IMR-90 (cell line): Measurements from ENCODE around the gene COX11. TPM values are rescaled to one million over a fixed set of nuclear protein-coding genes. Genes with fewer than 3 reads are reported as not detected.

Experiments used
- ATAC-seq: fragments of 200-7000 bp; cut with Tn5 transposase; 2 replicates; pipeline ENCODE4 v1.9.1; 2020; ENCODE audit warnings: low read depth, mild to moderate bottlenecking, moderate library complexity
- BruUV-seq: library from RNA; stranded (reverse); fragments of 400-500 nt; replicated peaks from 2 replicates; lab custom pipeline; 2021; lab: Mats Ljungman, UMichigan
- CTCF ChIA-PET: fragments of 300-600 bp; formaldehyde crosslinking; extraction: SDS; loops from one replicate; lab custom pipeline; 2021; ENCODE audit warnings: antibody characterized with exemption; lab: Yijun Ruan, JAX
- POLR2A ChIA-PET: fragments of 300-600 bp; sonication (Branson Sonifier 250); formaldehyde crosslinking; loops from one replicate; lab custom pipeline; 2022; ENCODE audit warnings: antibody characterized with exemption; ENCODE audit not compliant: unreplicated experiment; lab: Charles Lee
- DNase-seq: peaks from one replicate; pipeline ENCODE4 v3.0.0; 2013
- H2AFZ ChIP-seq: replicated peaks from 2 replicates; pipeline ENCODE3; 2013; ENCODE audit warnings: low read length, mild to moderate bottlenecking; ENCODE audit not compliant: poor library complexity
- H2AK5ac ChIP-seq: 2 replicates; pipeline ENCODE4 v1.6.1; 2013; ENCODE audit warnings: low read depth, low read length, inconsistent platforms
- H2AK9ac ChIP-seq: replicated peaks from 2 replicates; pipeline ENCODE3; 2013; ENCODE audit warnings: mild to moderate bottlenecking, low read depth, low read length, moderate library complexity; ENCODE audit not compliant: poor library complexity
- H2BK120ac ChIP-seq: 2 replicates; pipeline ENCODE4 v1.6.1; 2013; ENCODE audit warnings: low read depth, low read length, inconsistent platforms
- H2BK15ac ChIP-seq: 3 replicates; pipeline ENCODE4 v1.6.1; 2013; ENCODE audit warnings: low read depth, low read length, inconsistent platforms
- H2BK20ac ChIP-seq: 2 replicates; pipeline ENCODE4 v1.6.1; 2013; ENCODE audit warnings: low read depth, mild to moderate bottlenecking, inconsistent platforms, low read length, moderate library complexity
- H2BK5ac ChIP-seq: 2 replicates; pipeline ENCODE4 v1.6.1; 2013; ENCODE audit warnings: mild to moderate bottlenecking, low read depth, low read length, inconsistent platforms; ENCODE audit not compliant: poor library complexity, severe bottlenecking
- H3K14ac ChIP-seq: replicated peaks from 2 replicates; pipeline ENCODE4 v1.6.1; 2013; ENCODE audit warnings: low read depth, low read length, inconsistent platforms
- H3K18ac ChIP-seq: 2 replicates; pipeline ENCODE4 v1.6.1; 2013; ENCODE audit warnings: low read depth, low read length, control low read depth
- H3K23ac ChIP-seq: 2 replicates; pipeline ENCODE4 v1.6.1; 2013; ENCODE audit warnings: low read depth, low read length, inconsistent platforms
- H3K27ac ChIP-seq: 2 replicates; pipeline ENCODE4 v1.5.1; 2013; ENCODE audit warnings: mild to moderate bottlenecking, control low read depth, low read length; ENCODE audit not compliant: insufficient read depth
- H3K27me3 ChIP-seq: 2 replicates; pipeline ENCODE4 v1.6.1; 2013; ENCODE audit warnings: low read length; ENCODE audit not compliant: control insufficient read depth, insufficient read depth
- H3K36me3 ChIP-seq: 2 replicates; pipeline ENCODE4 v1.6.1; 2013; ENCODE audit warnings: low read length, mixed read lengths; ENCODE audit not compliant: control insufficient read depth, insufficient read depth
- H3K4ac ChIP-seq: 2 replicates; pipeline ENCODE4 v1.6.1; 2013; ENCODE audit warnings: low read depth, low read length, inconsistent platforms
- H3K4me1 ChIP-seq: 2 replicates; pipeline ENCODE4 v1.6.1; 2013; ENCODE audit warnings: low read length, mixed read lengths; ENCODE audit not compliant: control insufficient read depth, insufficient read depth
- H3K4me2 ChIP-seq: 2 replicates; pipeline ENCODE4 v1.6.1; 2013; ENCODE audit warnings: low read depth, mild to moderate bottlenecking, control low read depth, low read length, moderate library complexity
- H3K4me3 ChIP-seq: 2 replicates; pipeline ENCODE4 v1.5.1; 2013; ENCODE audit warnings: low read depth, mild to moderate bottlenecking, control low read depth, low read length, moderate library complexity; ENCODE audit not compliant: insufficient read depth
- H3K56ac ChIP-seq: 2 replicates; pipeline ENCODE4 v1.6.1; 2013; ENCODE audit warnings: low read length, inconsistent platforms; ENCODE audit not compliant: insufficient read depth; ENCODE audit errors: extremely low read depth
- H3K79me1 ChIP-seq, 2 experiments: 2 replicates each; pipeline ENCODE4 v1.6.1; 2013; ENCODE audit warnings: low read length in 2 of 2, inconsistent platforms in 1 of 2, low read depth in 1 of 2
- H3K9ac ChIP-seq: 2 replicates; pipeline ENCODE4 v1.6.1; 2013; ENCODE audit warnings: low read depth, low read length, control low read depth
- H3K9me1 ChIP-seq: 2 replicates; pipeline ENCODE4 v1.6.1; 2013; ENCODE audit warnings: low read length, inconsistent platforms; ENCODE audit not compliant: insufficient read depth
- H3K9me3 ChIP-seq: 2 replicates; pipeline ENCODE4 v1.6.1; 2013; ENCODE audit warnings: low read length; ENCODE audit not compliant: control insufficient read depth, insufficient read depth
- H4K20me1 ChIP-seq: 2 replicates; pipeline ENCODE4 v1.6.1; 2013; ENCODE audit warnings: low read length, inconsistent platforms; ENCODE audit not compliant: insufficient read depth
- H4K5ac ChIP-seq: 2 replicates; pipeline ENCODE4 v1.6.1; 2013; ENCODE audit warnings: mild to moderate bottlenecking, low read depth, low read length, control low read depth
- H4K8ac ChIP-seq, 2 experiments: 2 replicates each; pipeline ENCODE4 v1.6.1; 2013; ENCODE audit warnings: low read depth in 2 of 2, low read length in 2 of 2, control low read depth in 1 of 2, inconsistent platforms in 1 of 2
- H4K91ac ChIP-seq: 2 replicates; pipeline ENCODE4 v1.6.1; 2013; ENCODE audit warnings: low read depth, low read length, inconsistent platforms; ENCODE audit not compliant: insufficient read depth
- BHLHE40 ChIP-seq: fragments of 150-350 bp; IDR thresholded peaks from 2 replicates; pipeline ENCODE4 v1.6.1; 2016; ENCODE audit warnings: mild to moderate bottlenecking, low read depth, low read length
- CEBPB ChIP-seq: IDR thresholded peaks from 2 replicates; pipeline ENCODE4 v1.6.1; 2012; ENCODE audit warnings: low read depth, low read length, improper control_type of control experiment
- CHD1 ChIP-seq: IDR thresholded peaks from 2 replicates; pipeline ENCODE4 v1.6.1; 2012; ENCODE audit warnings: low read depth, low read length, improper control_type of control experiment
- FOS ChIP-seq: fragments of 150-350 bp; IDR thresholded peaks from 2 replicates; pipeline ENCODE4 v1.6.1; 2016; ENCODE audit warnings: low read depth, low read length
- MAFK ChIP-seq: IDR thresholded peaks from 2 replicates; pipeline ENCODE4 v1.6.1; 2012; ENCODE audit warnings: low read depth, low read length, improper control_type of control experiment
- MAZ ChIP-seq: IDR thresholded peaks from 2 replicates; pipeline ENCODE4 v1.6.1; 2012; ENCODE audit warnings: low read depth, mild to moderate bottlenecking, low read length, improper control_type of control experiment, moderate library complexity, borderline replicate concordance
- MXI1 ChIP-seq: IDR thresholded peaks from 2 replicates; pipeline ENCODE4 v1.6.1; 2012; ENCODE audit warnings: low read depth, mild to moderate bottlenecking, low read length, moderate library complexity, borderline replicate concordance
- NFE2L2 ChIP-seq: fragments of 150-350 bp; IDR thresholded peaks from 2 replicates; pipeline ENCODE4 v1.6.1; 2016; ENCODE audit warnings: low read depth, mild to moderate bottlenecking, low read length
- POLR2A ChIP-seq: IDR thresholded peaks from 2 replicates; pipeline ENCODE4 v1.6.1; 2012; ENCODE audit warnings: mild to moderate bottlenecking, low read depth, low read length
- RAD21 ChIP-seq: IDR thresholded peaks from 2 replicates; pipeline ENCODE4 v1.6.1; 2012; ENCODE audit warnings: low read length, improper control_type of control experiment
- RCOR1 ChIP-seq: IDR thresholded peaks from 2 replicates; pipeline ENCODE4 v1.6.1; 2012; ENCODE audit warnings: mild to moderate bottlenecking, low read length, improper control_type of control experiment; ENCODE audit not compliant: insufficient replicate concordance
- RFX5 ChIP-seq: IDR thresholded peaks from 2 replicates; pipeline ENCODE4 v1.8.0; 2012; ENCODE audit warnings: low read depth, mild to moderate bottlenecking, low read length, moderate library complexity
- SMC3 ChIP-seq: fragments of 150-350 bp; IDR thresholded peaks from 2 replicates; pipeline ENCODE4 v1.6.1; 2016; ENCODE audit warnings: low read depth, mild to moderate bottlenecking, antibody characterized with exemption, low read length, moderate library complexity
- WGBS, 2 experiments: methylation state at CpG; one replicate each; pipeline versions ENCODE4 v1.1.5 to v1.1.7; 2013; ENCODE audit warnings: missing lambda C conversion rate in 2 of 2; ENCODE audit not compliant: insufficient read length in 1 of 2; ENCODE audit errors: extremely low coverage in 2 of 2; 5-methylcytosine and 5-hydroxymethylcytosine counted together
- dilution Hi-C: fragments of 300-500 bp; cut with HindIII; formaldehyde crosslinking; loops from one replicate; pipeline ENCODE4 v1.14.3; 2018; ENCODE audit warnings: low sequenced_read_pairs; ENCODE audit not compliant: unreplicated experiment
- in situ Hi-C: fragments of 300-500 bp; cut with MboI; formaldehyde crosslinking; loops from 3 replicates; pipeline ENCODE4 v1.14.3; 2019; ENCODE audit warnings: low sequenced_read_pairs, inconsistent platforms, mixed read lengths
- intact Hi-C: fragments of 100-400 bp; cut with micrococcal nuclease; formaldehyde crosslinking; loops from 2 replicates; pipeline ENCODE4 v1.10.0; 2022
- polyA plus RNA-seq, 3 experiments: library from polyadenylated mRNA; depleted of rRNA; stranded (reverse); fragments of >200 nt; gene quantifications; 2 replicates each; pipeline ENCODE4 v1.2.3, GENCODE V29; 2012; ENCODE audit warnings: low replicate concordance in 1 of 3
- total RNA-seq: library from RNA; depleted of rRNA; stranded (reverse); fragments of >200 nt; gene quantifications from 2 replicates; pipeline ENCODE4 v1.2.3, GENCODE V29; 2012
- TF ChIP-seq, protein P1 (sequence below): conservative IDR thresholded peaks from 2 replicates; pipeline ENCODE4 v1.5.1; 2012; ENCODE audit warnings: mild to moderate bottlenecking, low read depth, low read length, improper control_type of control experiment
- TF ChIP-seq, protein P2 (sequence below): fragments of 150-350 bp; IDR thresholded peaks from 2 replicates; pipeline ENCODE4 v1.6.1; 2016; ENCODE audit warnings: low read depth, mild to moderate bottlenecking, low read length, moderate library complexity, borderline replicate concordance
- TF ChIP-seq, protein P3 (sequence below): fragments of 150-350 bp; IDR thresholded peaks from 2 replicates; pipeline ENCODE4 v1.6.1; 2017; ENCODE audit warnings: mild to moderate bottlenecking, antibody characterized with exemption, low read length, low read depth

COX11 gene
- total and polyA plus RNA-seq, 2 of the 4 experiments (the other 2 are of a cell fraction) = 23.6 to 29.4 TPM

DNA sequence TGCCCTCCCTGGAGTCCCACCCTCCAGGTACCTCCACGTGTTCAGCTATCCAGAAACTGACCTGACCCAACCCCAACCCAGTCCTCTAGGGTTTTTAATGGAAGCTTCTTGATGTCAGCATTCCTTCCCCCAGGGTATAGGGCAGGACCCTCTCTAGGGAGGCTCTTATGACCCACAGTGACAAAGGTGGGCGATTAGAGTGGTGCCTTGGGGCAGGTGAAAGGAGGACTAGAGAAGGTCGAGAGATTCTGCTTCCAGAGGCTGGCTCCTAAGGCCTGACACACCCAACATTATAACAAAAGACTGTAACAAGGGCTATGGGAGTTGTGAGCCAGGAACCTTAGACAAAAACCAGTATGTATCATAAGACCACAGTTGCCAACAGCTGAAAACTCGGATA lies 17.2 kb downstream of the COX11 start:
- Histone ChIP-seq H3K4me3 (no peak overlapping the region), H4K20me1 (peaks cover 4% of the 10 kb centered on the region; the same call in 1 of the 2 replicates), H3K79me1 (no peaks in the 10 kb centered on the region; a peak in 1 of 4 replicates), H2AK9ac (no peak overlapping the region), H3K14ac (no peak overlapping the region), H2BK15ac (no peak overlapping the region), H3K27me3 (peaks cover 3% of the 10 kb centered on the region; the same call in 1 of the 2 replicates), H3K4me1 (peaks cover 8% of the 10 kb centered on the region), H3K18ac (no peak overlapping the region), H2AK5ac (no peak overlapping the region), H3K9ac (no peak overlapping the region), H3K27ac (no peak overlapping the region), H3K4ac (no peak overlapping the region), H2BK120ac (no peak overlapping the region), H3K36me3 (peaks cover 16% of the 10 kb centered on the region; the same call in 1 of the 2 replicates), H3K56ac (no peak overlapping the region), H4K8ac (no peak overlapping the region), H3K4me2 (no peak overlapping the region), H2AFZ (no peak overlapping the region), H2BK5ac (no peak overlapping the region), H4K5ac (no peak overlapping the region), H4K91ac (no peak overlapping the region), H3K9me1 (peaks cover 5% of the 10 kb centered on the region; the same call in 1 of the 2 replicates), H3K23ac (no peak overlapping the region), H3K9me3 (no peaks in the 10 kb centered on the region), H2BK20ac (no peak overlapping the region)
- in situ Hi-C loops = no loop called here
- no TSS peak for BruUV-seq
- no CpG with 5 or more reads among the region's 4 CpGs for WGBS, 2 experiments
- ATAC-seq (no peak), DNase-seq (no peak)
- POLR2A ChIA-PET = no interaction called here
- dilution Hi-C loops = no loop called here
- CTCF ChIA-PET = no interaction called here
- TF ChIP-seq MAZ (no peak), MXI1 (no peak), RCOR1 (no peak), BHLHE40 (no peak), NFE2L2 (no peak), SMC3 (no peak), CHD1 (no peak), MAFK (no peak), RFX5 (no peak), POLR2A (no peak), CEBPB (no peak), FOS (no peak), RAD21 (no peak)
- TF ChIP-seq, protein P1, sequence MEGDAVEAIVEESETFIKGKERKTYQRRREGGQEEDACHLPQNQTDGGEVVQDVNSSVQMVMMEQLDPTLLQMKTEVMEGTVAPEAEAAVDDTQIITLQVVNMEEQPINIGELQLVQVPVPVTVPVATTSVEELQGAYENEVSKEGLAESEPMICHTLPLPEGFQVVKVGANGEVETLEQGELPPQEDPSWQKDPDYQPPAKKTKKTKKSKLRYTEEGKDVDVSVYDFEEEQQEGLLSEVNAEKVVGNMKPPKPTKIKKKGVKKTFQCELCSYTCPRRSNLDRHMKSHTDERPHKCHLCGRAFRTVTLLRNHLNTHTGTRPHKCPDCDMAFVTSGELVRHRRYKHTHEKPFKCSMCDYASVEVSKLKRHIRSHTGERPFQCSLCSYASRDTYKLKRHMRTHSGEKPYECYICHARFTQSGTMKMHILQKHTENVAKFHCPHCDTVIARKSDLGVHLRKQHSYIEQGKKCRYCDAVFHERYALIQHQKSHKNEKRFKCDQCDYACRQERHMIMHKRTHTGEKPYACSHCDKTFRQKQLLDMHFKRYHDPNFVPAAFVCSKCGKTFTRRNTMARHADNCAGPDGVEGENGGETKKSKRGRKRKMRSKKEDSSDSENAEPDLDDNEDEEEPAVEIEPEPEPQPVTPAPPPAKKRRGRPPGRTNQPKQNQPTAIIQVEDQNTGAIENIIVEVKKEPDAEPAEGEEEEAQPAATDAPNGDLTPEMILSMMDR = no peak
- TF ChIP-seq, protein P2, sequence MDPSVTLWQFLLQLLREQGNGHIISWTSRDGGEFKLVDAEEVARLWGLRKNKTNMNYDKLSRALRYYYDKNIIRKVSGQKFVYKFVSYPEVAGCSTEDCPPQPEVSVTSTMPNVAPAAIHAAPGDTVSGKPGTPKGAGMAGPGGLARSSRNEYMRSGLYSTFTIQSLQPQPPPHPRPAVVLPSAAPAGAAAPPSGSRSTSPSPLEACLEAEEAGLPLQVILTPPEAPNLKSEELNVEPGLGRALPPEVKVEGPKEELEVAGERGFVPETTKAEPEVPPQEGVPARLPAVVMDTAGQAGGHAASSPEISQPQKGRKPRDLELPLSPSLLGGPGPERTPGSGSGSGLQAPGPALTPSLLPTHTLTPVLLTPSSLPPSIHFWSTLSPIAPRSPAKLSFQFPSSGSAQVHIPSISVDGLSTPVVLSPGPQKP = no peak
- TF ChIP-seq, protein P3, sequence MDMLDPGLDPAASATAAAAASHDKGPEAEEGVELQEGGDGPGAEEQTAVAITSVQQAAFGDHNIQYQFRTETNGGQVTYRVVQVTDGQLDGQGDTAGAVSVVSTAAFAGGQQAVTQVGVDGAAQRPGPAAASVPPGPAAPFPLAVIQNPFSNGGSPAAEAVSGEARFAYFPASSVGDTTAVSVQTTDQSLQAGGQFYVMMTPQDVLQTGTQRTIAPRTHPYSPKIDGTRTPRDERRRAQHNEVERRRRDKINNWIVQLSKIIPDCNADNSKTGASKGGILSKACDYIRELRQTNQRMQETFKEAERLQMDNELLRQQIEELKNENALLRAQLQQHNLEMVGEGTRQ = no peak
- intact Hi-C loops = no loop called here
